HepG2 (cell line): Measurements from ENCODE around the gene TAPBP. TPM values are rescaled to one million over a fixed set of nuclear protein-coding genes. Genes with fewer than 3 reads are reported as not detected.
A peak's percentile ranks its signal among the peaks of the same experiment; 100 is the strongest.

Experiments used
- HCFC1 ChIP-seq: fragments of 150-350 bp; IDR thresholded peaks from 2 replicates; pipeline ENCODE4 v1.6.1; 2014; ENCODE audit warnings: low read depth, low read length
- HMG20A ChIP-seq: IDR thresholded peaks from 2 replicates; pipeline ENCODE4 v1.6.1; 2016; ENCODE audit warnings: borderline replicate concordance
- JUNB ChIP-seq: sonication (generic); formaldehyde crosslinking; IDR thresholded peaks from 2 replicates; pipeline ENCODE4 v1.8.0; 2022; ENCODE audit warnings: missing genetic modification reagents, mild to moderate bottlenecking, borderline replicate concordance
- KLF6 ChIP-seq: IDR thresholded peaks from 2 replicates; pipeline ENCODE4 v1.8.0; 2016; ENCODE audit warnings: missing biosample characterization, missing genetic modification reagents
- NR1H2 ChIP-seq: sonication (generic); formaldehyde crosslinking; IDR thresholded peaks from 2 replicates; pipeline ENCODE4 v1.8.1; 2022; ENCODE audit warnings: low read depth, missing genetic modification reagents, borderline replicate concordance
- PCBP1 ChIP-seq: fragments of 200-400 bp; formaldehyde crosslinking; IDR thresholded peaks from 2 replicates; pipeline ENCODE4 v1.6.1; 2017; ENCODE audit warnings: mild to moderate bottlenecking, low read depth, low read length, borderline replicate concordance
- PHB2 ChIP-seq: fragments of 450-650 bp; IDR thresholded peaks from 2 replicates; pipeline ENCODE4 v1.6.1; 2018; ENCODE audit not compliant: partially characterized antibody
- ZNF225 ChIP-seq: sonication (generic); formaldehyde crosslinking; IDR thresholded peaks from 2 replicates; pipeline ENCODE4 v1.4.0; 2020; ENCODE audit warnings: mild to moderate bottlenecking, missing genetic modification reagents
- ZNF460 ChIP-seq: sonication (generic); formaldehyde crosslinking; IDR thresholded peaks from 2 replicates; pipeline ENCODE4 v1.5.1; 2020; ENCODE audit warnings: missing genetic modification reagents, mild to moderate bottlenecking, borderline replicate concordance
- ZNF547 ChIP-seq: sonication (generic); formaldehyde crosslinking; IDR thresholded peaks from 2 replicates; pipeline ENCODE4 v1.5.1; 2020; ENCODE audit warnings: mild to moderate bottlenecking, missing genetic modification reagents
- ZNF670 ChIP-seq: sonication (generic); formaldehyde crosslinking; IDR thresholded peaks from 2 replicates; pipeline ENCODE4 v1.8.0; 2022; ENCODE audit warnings: mild to moderate bottlenecking, missing genetic modification reagents, borderline replicate concordance
- ZSCAN31 ChIP-seq: sonication (generic); formaldehyde crosslinking; IDR thresholded peaks from 2 replicates; pipeline ENCODE4 v1.5.0; 2020; ENCODE audit warnings: low read depth, mild to moderate bottlenecking, missing genetic modification reagents
- polyA plus RNA-seq, 8 experiments: library from polyadenylated mRNA; depleted of rRNA in 3 of 8; stranded (reverse) in 7 of 8; unstranded in 1 of 8; fragments of >200 nt; fragmentation: Illumina TruSeq in 4 of 8; extraction: Trizol in 4 of 8; gene quantifications; 2 replicates each; pipeline versions ENCODE4 v1.2.1 to v1.2.3, GENCODE V29; 2011 to 2016; ENCODE audit warnings: low read depth in 4 of 8, missing spikeins in 1 of 8, mixed read lengths in 1 of 8; ENCODE audit not compliant: insufficient read depth in 1 of 8
- total RNA-seq, 5 experiments: library from RNA; depleted of rRNA; stranded (reverse); fragments of >200 nt; fragmentation: Illumina TruSeq; extraction: Trizol; gene quantifications; 2 replicates each; pipeline ENCODE4 v1.2.3, GENCODE V29; 2016; ENCODE audit warnings: low read depth in 1 of 5
- TF ChIP-seq, protein P1 (sequence below): IDR thresholded peaks from 2 replicates; pipeline ENCODE4 v1.6.1; 2016; ENCODE audit warnings: low read depth
- TF ChIP-seq, protein P2 (sequence below): sonication (generic); formaldehyde crosslinking; conservative IDR thresholded peaks from 2 replicates; pipeline ENCODE4 v1.5.0; 2020; ENCODE audit warnings: missing genetic modification reagents
- TF ChIP-seq, protein P3 (sequence below): sonication (generic); formaldehyde crosslinking; IDR thresholded peaks from 2 replicates; pipeline ENCODE4 v1.5.1; 2020; ENCODE audit warnings: missing genetic modification reagents, mild to moderate bottlenecking, borderline replicate concordance
- TF ChIP-seq, protein P4 (sequence below): sonication (generic); formaldehyde crosslinking; IDR thresholded peaks from 2 replicates; pipeline ENCODE4 v1.5.1; 2020; ENCODE audit warnings: mild to moderate bottlenecking, missing genetic modification reagents, moderate library complexity

The TAPBP gene
- total and polyA plus RNA-seq, 2 of the 13 experiments (the other 11 are each of a cell fraction or from before 2014, with no cell fraction given) = 27.4 to 32.3 TPM

DNA sequence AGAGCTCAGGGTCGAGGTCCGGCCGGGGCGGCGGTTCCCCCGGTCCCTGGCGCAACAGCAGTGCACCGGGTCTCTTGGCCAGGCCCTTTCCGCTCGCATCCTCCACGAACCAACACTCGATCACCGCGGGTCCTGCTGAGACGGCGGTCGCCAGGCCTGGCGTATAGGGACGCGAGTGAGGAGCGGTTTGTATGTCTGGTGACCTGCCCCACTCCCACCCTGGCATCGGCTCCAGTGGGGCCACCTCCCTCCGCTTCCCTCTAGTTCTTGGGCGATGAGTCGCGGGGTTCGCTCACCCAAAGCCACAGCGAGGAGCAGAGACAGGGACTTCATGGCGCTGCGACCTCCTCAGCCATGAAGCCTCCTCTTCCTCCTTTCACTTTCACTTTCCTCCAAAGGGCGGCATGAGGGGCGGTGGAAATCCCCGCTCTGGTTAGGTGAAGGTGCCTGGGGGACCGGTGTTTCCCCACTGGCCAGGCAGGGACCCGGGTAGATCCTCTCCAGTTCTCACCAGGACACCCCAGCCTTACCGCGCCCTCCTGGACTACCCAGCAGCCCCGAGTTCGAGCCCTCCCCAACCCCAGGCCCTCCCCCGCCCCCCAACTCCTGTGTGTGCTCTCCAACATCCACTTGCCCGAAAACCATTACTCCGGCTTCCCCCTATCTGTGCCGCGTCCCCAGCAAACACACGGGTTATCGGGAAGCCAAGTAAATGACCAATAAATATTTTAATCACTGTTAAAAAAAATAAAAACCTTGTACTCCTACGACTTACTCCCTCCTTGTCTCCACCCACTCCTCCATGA, at the start of gene TAPBP (continued):
- TF ChIP-seq, protein P1, sequence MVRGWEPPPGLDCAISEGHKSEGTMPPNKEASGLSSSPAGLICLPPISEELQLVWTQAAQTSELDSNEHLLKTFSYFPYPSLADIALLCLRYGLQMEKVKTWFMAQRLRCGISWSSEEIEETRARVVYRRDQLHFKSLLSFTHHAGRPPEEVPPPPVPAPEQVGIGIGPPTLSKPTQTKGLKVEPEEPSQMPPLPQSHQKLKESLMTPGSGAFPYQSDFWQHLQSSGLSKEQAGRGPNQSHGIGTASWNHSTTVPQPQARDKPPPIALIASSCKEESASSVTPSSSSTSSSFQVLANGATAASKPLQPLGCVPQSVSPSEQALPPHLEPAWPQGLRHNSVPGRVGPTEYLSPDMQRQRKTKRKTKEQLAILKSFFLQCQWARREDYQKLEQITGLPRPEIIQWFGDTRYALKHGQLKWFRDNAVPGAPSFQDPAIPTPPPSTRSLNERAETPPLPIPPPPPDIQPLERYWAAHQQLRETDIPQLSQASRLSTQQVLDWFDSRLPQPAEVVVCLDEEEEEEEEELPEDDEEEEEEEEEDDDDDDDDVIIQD (CRISPR knock-in tag) = no peak
- TF ChIP-seq HCFC1 (0 out of 2 replicates have a peak, but pooled peaks have one; percentile 15), ZNF225 (CRISPR knock-in tag) (peak; percentile 65; the same call in 1 of the 2 replicates), JUNB (no peak), ZNF547 (no peak; the same call in 1 of the 2 replicates), HMG20A (CRISPR knock-in tag) (peak; percentile 22; the same call in 1 of the 2 replicates), ZNF670 (peak; percentile 17; the same call in 1 of the 2 replicates), NR1H2 (CRISPR knock-in tag) (no peak), ZNF460 (CRISPR knock-in tag) (no peak; the same call in 1 of the 2 replicates), PCBP1 (no peak), ZSCAN31 (CRISPR knock-in tag) (no peak), KLF6 (CRISPR knock-in tag) (0 out of 2 replicates have a peak, but pooled peaks have one; percentile 39), PHB2 (no peak)
- TF ChIP-seq, protein P2, sequence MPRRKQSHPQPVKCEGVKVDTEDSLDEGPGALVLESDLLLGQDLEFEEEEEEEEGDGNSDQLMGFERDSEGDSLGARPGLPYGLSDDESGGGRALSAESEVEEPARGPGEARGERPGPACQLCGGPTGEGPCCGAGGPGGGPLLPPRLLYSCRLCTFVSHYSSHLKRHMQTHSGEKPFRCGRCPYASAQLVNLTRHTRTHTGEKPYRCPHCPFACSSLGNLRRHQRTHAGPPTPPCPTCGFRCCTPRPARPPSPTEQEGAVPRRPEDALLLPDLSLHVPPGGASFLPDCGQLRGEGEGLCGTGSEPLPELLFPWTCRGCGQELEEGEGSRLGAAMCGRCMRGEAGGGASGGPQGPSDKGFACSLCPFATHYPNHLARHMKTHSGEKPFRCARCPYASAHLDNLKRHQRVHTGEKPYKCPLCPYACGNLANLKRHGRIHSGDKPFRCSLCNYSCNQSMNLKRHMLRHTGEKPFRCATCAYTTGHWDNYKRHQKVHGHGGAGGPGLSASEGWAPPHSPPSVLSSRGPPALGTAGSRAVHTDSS (CRISPR knock-in tag) = peak; percentile 86; the same call in 1 of the 2 replicates
- TF ChIP-seq, protein P3, sequence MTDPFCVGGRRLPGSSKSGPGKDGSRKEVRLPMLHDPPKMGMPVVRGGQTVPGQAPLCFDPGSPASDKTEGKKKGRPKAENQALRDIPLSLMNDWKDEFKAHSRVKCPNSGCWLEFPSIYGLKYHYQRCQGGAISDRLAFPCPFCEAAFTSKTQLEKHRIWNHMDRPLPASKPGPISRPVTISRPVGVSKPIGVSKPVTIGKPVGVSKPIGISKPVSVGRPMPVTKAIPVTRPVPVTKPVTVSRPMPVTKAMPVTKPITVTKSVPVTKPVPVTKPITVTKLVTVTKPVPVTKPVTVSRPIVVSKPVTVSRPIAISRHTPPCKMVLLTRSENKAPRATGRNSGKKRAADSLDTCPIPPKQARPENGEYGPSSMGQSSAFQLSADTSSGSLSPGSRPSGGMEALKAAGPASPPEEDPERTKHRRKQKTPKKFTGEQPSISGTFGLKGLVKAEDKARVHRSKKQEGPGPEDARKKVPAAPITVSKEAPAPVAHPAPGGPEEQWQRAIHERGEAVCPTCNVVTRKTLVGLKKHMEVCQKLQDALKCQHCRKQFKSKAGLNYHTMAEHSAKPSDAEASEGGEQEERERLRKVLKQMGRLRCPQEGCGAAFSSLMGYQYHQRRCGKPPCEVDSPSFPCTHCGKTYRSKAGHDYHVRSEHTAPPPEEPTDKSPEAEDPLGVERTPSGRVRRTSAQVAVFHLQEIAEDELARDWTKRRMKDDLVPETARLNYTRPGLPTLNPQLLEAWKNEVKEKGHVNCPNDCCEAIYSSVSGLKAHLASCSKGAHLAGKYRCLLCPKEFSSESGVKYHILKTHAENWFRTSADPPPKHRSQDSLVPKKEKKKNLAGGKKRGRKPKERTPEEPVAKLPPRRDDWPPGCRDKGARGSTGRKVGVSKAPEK = no peak
- TF ChIP-seq, protein P4, sequence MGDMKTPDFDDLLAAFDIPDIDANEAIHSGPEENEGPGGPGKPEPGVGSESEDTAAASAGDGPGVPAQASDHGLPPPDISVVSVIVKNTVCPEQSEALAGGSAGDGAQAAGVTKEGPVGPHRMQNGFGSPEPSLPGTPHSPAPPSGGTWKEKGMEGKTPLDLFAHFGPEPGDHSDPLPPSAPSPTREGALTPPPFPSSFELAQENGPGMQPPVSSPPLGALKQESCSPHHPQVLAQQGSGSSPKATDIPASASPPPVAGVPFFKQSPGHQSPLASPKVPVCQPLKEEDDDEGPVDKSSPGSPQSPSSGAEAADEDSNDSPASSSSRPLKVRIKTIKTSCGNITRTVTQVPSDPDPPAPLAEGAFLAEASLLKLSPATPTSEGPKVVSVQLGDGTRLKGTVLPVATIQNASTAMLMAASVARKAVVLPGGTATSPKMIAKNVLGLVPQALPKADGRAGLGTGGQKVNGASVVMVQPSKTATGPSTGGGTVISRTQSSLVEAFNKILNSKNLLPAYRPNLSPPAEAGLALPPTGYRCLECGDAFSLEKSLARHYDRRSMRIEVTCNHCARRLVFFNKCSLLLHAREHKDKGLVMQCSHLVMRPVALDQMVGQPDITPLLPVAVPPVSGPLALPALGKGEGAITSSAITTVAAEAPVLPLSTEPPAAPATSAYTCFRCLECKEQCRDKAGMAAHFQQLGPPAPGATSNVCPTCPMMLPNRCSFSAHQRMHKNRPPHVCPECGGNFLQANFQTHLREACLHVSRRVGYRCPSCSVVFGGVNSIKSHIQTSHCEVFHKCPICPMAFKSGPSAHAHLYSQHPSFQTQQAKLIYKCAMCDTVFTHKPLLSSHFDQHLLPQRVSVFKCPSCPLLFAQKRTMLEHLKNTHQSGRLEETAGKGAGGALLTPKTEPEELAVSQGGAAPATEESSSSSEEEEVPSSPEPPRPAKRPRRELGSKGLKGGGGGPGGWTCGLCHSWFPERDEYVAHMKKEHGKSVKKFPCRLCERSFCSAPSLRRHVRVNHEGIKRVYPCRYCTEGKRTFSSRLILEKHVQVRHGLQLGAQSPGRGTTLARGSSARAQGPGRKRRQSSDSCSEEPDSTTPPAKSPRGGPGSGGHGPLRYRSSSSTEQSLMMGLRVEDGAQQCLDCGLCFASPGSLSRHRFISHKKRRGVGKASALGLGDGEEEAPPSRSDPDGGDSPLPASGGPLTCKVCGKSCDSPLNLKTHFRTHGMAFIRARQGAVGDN = peak; percentile 77
